Suprapubic skin (tissue), 3 donors: ENCODE results near the gene NBEA.

ENCODE experiments used
- CTCF ChIP-seq, 2 donors: fragments of 200-600 bp in 1 of 2; fragments of 450-650 bp in 1 of 2; sonication (generic) in 1 of 2; IDR thresholded peaks; one replicate each; pipeline ENCODE4 v1.5.1; 2016 to 2019; ENCODE audit warnings: antibody characterized with exemption in 2 of 2, mild to moderate bottlenecking in 1 of 2, moderate library complexity in 1 of 2
- EP300 ChIP-seq: sonication (generic); formaldehyde crosslinking; IDR thresholded peaks from one replicate; pipeline ENCODE4 v1.6.1; 2017; ENCODE audit warnings: antibody characterized with exemption
- POLR2A ChIP-seq, 2 donors: fragments of 450-650 bp; IDR thresholded peaks; one replicate each; pipeline ENCODE4 v1.6.1; 2017; ENCODE audit warnings: antibody characterized with exemption in 2 of 2, mild to moderate bottlenecking in 2 of 2, moderate library complexity in 2 of 2

GRCh38 chr13:35285677-35286076 lies 343.6 kb downstream of the NBEA start:
- TF ChIP-seq POLR2A (IDR thresholded peaks at IDR 0.05) (no peak), EP300 (no peak), CTCF (IDR thresholded peaks at IDR 0.05) (no peak)
